ENCODE results near the gene GRIK4.

DNA sequence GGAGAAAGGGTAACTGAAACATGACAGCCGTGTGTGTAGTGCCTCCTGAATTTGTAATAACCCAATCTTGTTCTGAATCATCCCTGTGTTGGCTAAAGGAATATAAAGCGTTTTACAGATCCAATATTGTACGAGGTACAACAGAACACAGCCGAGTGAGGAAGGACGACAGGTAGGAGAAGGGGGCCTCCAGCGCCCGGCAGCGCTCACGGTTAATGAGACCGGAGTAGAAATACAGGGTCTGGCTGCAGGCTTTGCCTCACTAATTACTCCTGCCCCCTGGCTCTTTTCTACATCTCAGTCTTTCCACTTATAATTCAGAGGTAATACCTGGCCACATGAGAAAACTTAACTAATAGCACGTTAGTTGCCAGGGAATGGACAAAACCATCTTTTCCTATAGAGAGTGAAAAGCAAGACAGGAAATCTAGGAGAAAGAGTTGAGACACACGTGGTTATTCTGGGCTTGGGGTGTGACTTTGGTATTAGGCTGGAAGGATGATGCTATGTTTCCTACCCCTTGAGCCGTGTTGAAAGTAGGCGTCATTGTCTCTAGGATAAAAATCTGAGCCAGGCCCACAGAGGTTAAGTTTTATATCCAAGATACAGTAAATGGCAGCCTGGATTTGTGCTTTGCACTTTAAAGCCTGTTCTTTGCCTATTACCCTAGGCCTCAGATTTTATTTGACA lies 54.1 kb downstream of the GRIK4 start:
- TF ChIP-seq CTCF (IDR thresholded peaks at IDR 0.05), result no peak
- no peak for TF ChIP-seq NFIC (IDR thresholded peaks at IDR 0.05; ENCODE audit: borderline replicate concordance)
- no peak for TF ChIP-seq TAF1 (IDR thresholded peaks at IDR 0.05; ENCODE audit: borderline replicate concordance, low read depth, low read length)
- no peak for TF ChIP-seq RXRA (IDR thresholded peaks at IDR 0.05; ENCODE audit: borderline replicate concordance, low read depth)
- no peak for TF ChIP-seq EP300 (IDR thresholded peaks at IDR 0.05; ENCODE audit: borderline replicate concordance in 1 of 2, low read depth in 1 of 2, low read length in 1 of 2)
- no peak for TF ChIP-seq NRF1 (IDR thresholded peaks at IDR 0.05; ENCODE audit: low read depth, low read length)
- no peak for TF ChIP-seq JUND (IDR thresholded peaks at IDR 0.05)
- TF ChIP-seq, protein P1, sequence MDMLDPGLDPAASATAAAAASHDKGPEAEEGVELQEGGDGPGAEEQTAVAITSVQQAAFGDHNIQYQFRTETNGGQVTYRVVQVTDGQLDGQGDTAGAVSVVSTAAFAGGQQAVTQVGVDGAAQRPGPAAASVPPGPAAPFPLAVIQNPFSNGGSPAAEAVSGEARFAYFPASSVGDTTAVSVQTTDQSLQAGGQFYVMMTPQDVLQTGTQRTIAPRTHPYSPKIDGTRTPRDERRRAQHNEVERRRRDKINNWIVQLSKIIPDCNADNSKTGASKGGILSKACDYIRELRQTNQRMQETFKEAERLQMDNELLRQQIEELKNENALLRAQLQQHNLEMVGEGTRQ (IDR thresholded peaks at IDR 0.05; ENCODE audit: borderline replicate concordance, low read depth, low read length), result no peak
- no peak for TF ChIP-seq RAD21 (IDR thresholded peaks at IDR 0.05; ENCODE audit: low read length)
- no peak for TF ChIP-seq GABPA (IDR thresholded peaks at IDR 0.05; ENCODE audit: low read depth)
- TF ChIP-seq MXI1 (IDR thresholded peaks at IDR 0.05; ENCODE audit: low read depth, low read length), result no peak
- TF ChIP-seq GATA2 (CRISPR knock-in tag; IDR thresholded peaks at IDR 0.05), result no peak
- TF ChIP-seq, protein P2, sequence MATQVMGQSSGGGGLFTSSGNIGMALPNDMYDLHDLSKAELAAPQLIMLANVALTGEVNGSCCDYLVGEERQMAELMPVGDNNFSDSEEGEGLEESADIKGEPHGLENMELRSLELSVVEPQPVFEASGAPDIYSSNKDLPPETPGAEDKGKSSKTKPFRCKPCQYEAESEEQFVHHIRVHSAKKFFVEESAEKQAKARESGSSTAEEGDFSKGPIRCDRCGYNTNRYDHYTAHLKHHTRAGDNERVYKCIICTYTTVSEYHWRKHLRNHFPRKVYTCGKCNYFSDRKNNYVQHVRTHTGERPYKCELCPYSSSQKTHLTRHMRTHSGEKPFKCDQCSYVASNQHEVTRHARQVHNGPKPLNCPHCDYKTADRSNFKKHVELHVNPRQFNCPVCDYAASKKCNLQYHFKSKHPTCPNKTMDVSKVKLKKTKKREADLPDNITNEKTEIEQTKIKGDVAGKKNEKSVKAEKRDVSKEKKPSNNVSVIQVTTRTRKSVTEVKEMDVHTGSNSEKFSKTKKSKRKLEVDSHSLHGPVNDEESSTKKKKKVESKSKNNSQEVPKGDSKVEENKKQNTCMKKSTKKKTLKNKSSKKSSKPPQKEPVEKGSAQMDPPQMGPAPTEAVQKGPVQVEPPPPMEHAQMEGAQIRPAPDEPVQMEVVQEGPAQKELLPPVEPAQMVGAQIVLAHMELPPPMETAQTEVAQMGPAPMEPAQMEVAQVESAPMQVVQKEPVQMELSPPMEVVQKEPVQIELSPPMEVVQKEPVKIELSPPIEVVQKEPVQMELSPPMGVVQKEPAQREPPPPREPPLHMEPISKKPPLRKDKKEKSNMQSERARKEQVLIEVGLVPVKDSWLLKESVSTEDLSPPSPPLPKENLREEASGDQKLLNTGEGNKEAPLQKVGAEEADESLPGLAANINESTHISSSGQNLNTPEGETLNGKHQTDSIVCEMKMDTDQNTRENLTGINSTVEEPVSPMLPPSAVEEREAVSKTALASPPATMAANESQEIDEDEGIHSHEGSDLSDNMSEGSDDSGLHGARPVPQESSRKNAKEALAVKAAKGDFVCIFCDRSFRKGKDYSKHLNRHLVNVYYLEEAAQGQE (IDR thresholded peaks at IDR 0.05; ENCODE audit: low read depth, low read length), result no peak
- TF ChIP-seq FOSL2 (IDR thresholded peaks at IDR 0.05; ENCODE audit: borderline replicate concordance, low read depth), result no peak

Data from SK-N-SH (cell line).